Measurements from ENCODE around the gene GNS.

The GNS gene

GRCh38 chr12:64735442-64735841 is 23.8 kb downstream of the GNS start:
- DNase-seq: no peak

DNA sequence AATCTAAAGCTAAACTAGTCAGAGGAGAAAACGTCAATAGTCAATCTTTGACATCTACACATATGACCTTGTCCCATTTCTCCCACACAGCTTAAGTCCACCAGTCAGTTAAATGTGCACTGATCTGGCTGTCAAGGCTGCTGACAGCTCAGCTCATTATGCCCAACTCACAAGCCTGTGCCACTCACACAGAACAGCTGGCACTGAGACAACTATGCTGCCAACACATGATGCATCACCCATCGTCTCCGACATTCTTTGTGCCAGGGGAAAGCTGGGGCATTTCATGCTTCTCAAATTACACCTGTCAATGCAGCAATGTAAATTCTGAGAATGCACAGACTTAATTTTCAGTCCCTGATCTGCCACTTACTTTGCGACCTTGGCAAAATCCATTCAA is 25.3 kb downstream of the GNS start:
- DNase-seq: no peak

- DNase-seq: no peak
Observed at GRCh38 chr12:64731683-64732082, 27.5 kb downstream of the GNS start.

GRCh38 chr12:64730588-64730969 is 28.6 kb downstream of the GNS start:
- no peak for DNase-seq

DNA sequence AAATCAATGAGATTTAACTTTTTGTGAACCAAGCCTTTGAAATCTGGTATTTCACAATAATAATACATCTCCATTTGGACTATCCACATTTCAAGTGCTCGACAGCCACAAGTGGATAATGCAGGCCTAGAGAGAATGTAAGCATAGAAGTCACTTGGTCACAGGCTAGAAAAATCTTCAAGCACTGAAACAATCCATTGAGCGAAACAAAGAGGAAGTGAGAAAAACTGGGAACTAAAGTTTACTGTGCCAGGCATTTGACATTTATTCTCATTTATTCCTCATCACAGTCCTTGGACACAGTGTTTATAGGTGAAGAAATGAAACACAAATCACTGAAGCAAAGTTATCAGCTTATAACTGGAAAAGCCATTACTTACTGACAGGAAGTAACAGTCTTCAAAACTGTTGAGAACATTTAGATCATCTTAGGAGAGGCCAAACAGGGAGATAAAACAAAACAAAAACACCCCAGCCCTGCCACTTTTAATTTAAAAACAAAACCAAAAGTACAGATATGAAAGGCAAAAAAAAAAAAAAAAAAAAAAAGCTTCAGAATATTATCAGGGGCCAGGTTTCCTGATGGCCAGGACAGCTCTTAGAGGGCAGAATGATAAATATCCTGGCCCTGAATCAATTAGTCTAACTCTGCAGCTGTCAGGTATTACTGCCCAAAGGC is 29.2 kb downstream of the GNS start:
- no peak for DNase-seq

GRCh38 chr12:64724201-64724745 is 34.9 kb downstream of the GNS start:
- DNase-seq: no peak

- no peak for DNase-seq
Observed at GRCh38 chr12:64723630-64724029, 35.6 kb downstream of the GNS start.

- DNase-seq: no peak
Observed at GRCh38 chr12:64722835-64723234, 36.4 kb downstream of the GNS start.

DNA sequence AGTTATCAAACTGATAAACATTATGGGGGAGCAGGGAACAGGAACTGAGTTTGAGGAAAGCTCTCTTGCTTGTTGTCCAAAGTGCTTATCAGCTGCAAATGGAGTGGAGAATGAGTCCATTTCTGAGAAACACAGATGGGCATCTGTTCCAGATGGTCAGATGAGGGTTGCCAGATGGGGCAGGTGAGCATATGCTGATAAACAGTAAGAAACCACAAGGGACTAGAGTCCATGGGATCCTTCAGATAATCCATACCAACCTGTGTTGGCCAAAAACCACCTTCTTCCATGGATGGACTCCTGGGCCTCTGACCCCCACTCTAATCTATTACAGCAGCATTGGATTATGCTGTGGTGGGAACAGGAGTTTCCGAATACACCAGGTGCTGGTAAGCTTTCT is 38.3 kb downstream of the GNS start:
- no peak for DNase-seq

- DNase-seq: no peak
Observed at GRCh38 chr12:64718649-64719048, 40.6 kb downstream of the GNS start.

DNA sequence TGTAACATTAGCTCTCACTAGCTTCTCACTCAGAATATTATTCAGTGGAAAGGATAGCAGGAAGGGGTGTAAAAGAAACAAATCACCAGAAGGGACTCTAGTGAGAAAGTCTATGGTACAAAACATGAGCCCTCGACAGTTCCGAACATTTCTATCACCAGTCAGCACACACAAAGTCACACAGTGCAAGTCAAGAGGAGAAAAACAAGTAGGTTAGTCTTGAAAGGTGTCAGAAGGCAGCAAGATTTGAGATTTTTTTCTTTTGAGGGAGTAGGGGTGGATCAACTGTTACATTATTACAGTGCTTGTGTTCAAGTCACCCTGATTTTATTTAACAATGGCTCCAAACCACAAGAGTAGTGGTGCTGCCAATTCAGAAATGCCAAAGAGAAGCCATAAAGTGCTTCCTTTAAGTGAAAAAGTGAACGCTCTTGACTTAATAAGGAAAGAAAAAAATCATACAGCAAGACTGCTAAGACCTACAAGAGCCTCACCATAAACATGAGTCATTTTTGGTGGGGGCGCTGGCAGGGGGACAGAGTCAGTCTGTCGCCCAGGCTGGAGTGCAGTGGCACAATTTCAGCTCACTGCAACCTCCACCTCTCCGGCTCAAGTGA is 42.3 kb downstream of the GNS start:
- peak; percentile 7 for DNase-seq

GRCh38 chr12:64716371-64716770 is 42.8 kb downstream of the GNS start:
- DNase-seq: no peak

DNA sequence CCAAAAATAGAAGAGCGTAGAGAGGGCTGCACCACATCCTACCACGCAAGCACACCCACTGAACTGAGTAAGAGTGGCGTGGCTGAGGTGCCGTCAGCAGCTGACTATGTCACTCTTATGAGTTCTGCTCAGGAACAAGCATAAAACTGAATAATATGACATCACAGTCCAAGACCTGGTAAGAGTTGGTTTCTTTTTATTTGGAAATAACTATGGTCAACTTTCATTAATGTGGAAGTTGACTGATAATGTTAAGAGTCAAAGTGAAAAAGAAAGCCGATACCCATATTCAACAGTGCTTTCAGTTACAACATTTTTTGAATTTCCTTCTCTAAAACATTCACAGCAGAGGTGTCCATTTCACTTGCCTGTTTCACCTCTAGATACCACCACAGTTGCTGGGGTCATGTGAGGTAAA is 44.6 kb downstream of the GNS start:
- DNase-seq: no peak

- no peak for DNase-seq
Observed at GRCh38 chr12:64713376-64713775, 45.8 kb downstream of the GNS start.

GRCh38 chr12:64709429-64709828 is 49.8 kb downstream of the GNS start:
- no peak for DNase-seq

- no peak for DNase-seq
Observed at GRCh38 chr12:64707926-64708325, 51.3 kb downstream of the GNS start.

DNA sequence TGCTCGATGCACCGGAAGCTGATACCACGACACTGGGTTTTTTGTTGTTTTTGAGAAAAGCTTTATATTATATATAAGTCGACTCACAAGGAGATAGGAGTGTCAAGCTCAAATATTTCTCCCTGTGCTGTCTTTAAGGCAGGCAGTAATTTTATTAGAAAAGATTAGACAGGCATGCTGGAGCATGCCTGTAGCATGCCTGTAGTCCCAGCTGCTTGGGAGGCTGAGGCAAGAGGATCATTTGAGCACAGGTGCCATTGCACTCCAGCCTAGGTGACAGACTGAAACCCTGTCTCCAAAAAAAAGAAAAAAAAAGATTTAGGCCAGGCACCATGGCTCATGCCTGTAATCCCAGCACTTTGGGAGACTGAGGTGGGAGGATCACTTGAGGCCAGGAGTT is 51.8 kb downstream of the GNS start:
- no peak for DNase-seq

- DNase-seq: no peak
Observed at GRCh38 chr12:64706857-64707256, 52.3 kb downstream of the GNS start.

DNA sequence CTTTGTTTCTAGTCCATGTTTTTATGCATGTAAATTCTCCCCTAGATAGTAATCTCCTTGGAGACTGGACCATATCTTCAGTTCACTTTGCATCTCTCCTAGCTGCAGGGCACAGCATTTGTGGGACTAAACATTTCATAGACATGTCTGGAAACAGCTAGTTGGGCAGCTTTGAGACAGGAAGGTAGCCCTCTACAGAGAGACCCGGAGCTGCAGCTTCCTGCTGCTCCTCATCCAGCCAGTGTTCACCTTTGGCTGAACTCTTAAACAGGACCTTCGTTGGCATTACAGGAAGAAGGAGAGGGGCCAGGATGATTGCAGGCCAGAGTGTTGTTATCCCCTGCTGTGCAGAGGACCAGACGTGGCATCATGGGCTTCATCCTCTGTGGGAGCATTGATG is 52.9 kb downstream of the GNS start:
- DNase-seq: no peak

DNA sequence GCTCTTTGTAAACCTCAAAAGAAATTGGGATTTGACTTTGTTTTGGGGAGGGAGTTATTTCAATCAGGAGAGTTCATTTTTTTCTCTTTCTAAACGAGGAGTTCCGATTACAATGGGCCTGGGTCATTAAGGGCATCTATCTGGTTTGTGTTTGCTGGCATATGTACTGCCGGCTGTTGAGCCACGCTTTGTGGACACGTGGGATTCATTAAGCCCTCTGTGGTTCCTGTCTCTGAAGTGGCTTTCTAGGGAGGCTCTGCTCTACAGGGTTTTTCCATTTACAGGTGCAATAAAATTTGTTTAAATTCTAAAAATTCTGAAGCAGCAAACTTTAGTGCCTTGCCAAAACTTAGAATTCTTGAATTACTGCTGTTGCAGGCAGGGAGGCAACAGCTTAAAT is 57.9 kb downstream of the GNS start:
- no peak for DNase-seq

DNA sequence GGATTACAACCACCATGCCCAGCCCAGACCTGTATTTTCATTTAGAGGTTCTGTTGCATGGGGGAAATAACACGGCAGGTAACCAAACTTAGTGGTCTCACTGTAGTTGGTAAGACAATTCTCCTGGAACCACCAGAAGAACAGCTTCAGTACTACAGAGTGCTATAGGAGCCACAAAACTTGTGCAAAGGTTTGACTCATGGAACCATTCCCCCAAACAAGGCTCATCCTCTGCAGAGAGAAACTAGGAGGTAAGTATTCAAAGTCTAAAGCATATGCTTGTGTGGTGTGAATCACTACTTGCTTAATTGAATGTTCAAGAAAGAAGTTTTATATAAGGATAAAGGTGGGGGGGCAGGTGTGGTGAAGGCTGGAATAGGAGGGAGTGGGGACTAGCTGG is 58.7 kb downstream of the GNS start:
- no peak for DNase-seq

DNA sequence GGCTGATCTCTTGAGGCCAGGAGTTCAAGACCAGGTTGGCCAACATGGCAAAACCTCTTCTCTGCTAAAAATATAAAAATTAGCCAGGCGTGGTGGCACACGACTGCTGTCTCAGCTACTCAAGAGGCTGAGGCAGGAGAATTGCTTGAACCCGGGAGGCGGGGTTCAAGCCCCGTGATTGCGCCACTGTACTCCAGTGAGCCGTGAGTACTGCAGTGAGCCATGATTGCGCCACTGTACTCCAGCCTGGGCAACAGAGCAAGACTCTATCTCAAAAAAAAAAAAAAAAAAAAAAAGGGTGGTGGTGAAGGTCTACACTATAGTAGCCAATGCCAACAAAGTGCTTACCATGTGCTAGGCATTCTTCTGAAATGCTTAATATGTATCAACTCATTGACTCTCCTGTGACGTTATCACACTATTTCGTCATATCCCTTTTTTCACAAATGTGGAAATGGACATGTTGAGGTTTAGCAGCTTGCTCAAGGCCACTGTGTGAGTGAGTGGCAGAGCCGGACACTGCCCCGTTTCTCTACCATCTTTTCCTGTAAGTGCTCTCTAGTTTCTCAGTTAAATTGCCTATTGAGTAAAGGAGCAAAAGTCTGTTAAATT is 59.6 kb downstream of the GNS start:
- no peak for DNase-seq

- DNase-seq: peak; percentile 40
Observed at GRCh38 chr12:64696080-64696741, 63.0 kb downstream of the GNS start.

DNA sequence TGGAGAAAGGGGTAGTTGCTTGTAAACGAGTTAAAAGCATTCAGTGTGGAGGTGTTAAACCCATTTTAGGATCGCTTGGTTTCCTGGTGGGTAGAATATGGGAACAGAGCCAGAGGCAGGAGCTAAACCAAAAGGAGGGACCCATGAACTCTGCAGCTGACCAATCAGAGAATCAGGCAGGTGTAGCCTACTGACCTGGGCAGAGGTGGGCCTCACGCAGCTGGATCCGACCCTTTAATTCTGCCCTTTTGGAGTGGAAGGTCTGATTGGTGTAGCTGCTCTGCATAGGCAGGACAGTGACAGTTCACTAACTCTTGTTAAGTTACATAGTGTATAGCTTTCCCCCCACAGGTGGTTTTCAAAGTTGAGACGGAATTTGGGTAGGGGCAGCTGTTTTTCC is 63.7 kb downstream of the GNS start:
- no peak for DNase-seq

Measured in fibroblast of skin of right biceps (primary cell).